ENCODE results near the gene ANAPC13. TPM values are rescaled to one million over a fixed set of nuclear protein-coding genes. Genes with fewer than 3 reads are reported as not detected.

ANAPC13 gene
- total RNA-seq, 2 experiments from 2014 or later, result 33.5 to 34.3 TPM

DNA sequence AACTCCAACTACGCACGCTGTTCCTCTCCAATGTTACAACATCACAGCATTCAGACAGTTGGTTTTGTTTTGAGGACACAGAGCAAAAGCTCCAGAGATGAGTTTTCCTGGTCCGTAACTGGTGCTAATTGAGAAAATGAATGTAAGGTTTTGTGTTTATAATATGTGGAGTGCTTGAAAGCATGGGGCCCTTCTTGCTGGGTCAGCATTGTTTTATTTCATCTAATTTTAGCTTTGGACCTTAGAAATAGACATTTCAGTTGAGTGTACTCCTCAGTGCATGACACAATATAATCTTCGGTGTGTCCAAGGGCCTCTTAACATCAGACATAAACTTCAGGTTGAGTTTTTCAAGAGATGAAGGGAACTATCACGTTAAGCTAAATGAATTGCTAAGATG, 37.1 kb downstream of the ANAPC13 start:
- Mint-ChIP-seq H3K27ac (no peak overlapping the region), H3K9me3 (peaks cover 9% of the 10 kb centered on the region), H3K27me3 (peaks cover 14% of the 10 kb centered on the region), H3K4me3 (no peak overlapping the region), H3K4me1 (no peaks in the 10 kb centered on the region), H3K36me3 (no peaks in the 10 kb centered on the region)
- DNase-seq, result no peak

DNA sequence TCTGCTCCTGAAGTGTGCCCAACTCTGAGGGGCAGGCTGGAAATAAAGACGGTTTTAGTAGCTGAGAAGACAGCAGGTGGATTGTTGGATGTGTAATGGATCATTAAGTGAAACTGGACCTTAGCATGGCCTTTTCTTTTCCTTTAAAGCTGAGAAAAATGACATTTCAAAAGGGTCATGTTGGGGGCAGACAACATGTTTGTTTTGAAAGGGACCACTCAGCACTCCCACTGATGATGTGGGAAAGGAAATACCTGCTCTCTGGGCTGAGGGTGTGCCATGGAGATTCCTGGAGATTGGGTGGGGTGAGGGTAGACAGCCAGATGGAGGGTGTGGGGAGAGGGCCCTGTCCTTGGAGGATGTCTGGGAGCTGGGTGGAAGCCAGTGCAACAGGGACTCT, 38.4 kb downstream of the ANAPC13 start:
- Mint-ChIP-seq H3K4me1 (no peaks in the 10 kb centered on the region), H3K27me3 (peaks cover 14% of the 10 kb centered on the region), H3K27ac (no peak overlapping the region), H3K9me3 (peaks cover 9% of the 10 kb centered on the region), H3K4me3 (no peak overlapping the region), H3K36me3 (no peaks in the 10 kb centered on the region)
- DNase-seq, result no peak

DNA sequence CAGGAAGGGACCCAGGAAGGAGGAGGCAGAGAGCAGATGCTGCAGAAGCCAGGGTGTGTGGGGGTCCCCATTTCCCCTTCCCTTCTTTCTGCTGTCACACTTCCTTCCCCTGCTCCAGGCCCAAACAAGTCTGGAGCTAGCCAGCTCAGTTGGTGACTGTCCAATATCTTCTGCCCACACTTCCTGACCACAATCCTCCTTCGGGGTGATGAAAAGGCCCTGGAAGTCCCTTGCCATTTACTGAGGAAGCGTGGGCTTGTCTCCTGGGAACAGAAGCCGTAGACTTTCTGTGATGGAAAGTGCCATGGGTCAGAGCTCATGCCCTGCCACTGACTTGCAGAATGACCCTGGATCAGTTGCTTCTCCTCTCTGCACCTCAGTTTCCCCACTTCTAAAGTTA, 39.0 kb downstream of the ANAPC13 start:
- H3K4me3 Mint-ChIP-seq, result no peak overlapping the region
- no peak for DNase-seq
- no peaks in the 10 kb centered on the region for H3K36me3 Mint-ChIP-seq
- H3K9me3 Mint-ChIP-seq, result peaks cover 9% of the 10 kb centered on the region
- no peak overlapping the region for H3K27ac Mint-ChIP-seq
- H3K4me1 Mint-ChIP-seq, result no peaks in the 10 kb centered on the region
- peaks cover 14% of the 10 kb centered on the region for H3K27me3 Mint-ChIP-seq

DNA sequence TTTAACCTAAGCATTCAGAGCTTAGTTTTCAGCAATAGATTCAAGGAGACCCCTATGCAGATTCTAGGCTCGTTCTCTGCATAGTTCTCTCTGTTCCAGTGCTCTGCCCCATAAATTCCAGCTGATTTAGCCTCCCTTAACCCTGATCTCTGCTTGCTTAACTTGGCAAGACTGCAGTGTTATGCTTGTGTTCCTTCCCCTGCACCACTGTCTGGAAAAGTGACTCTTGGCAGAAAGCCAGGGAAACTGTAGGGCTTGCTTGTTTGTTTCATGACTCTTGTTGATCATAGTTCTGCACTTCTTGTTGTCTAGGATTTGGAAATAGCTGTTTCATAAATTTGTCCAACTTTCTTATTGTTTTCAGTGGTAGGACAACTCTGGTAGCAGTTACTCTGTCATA, 40.1 kb downstream of the ANAPC13 start:
- no peak overlapping the region for H3K4me3 Mint-ChIP-seq
- DNase-seq, result no peak
- H3K27ac Mint-ChIP-seq, result no peak overlapping the region
- H3K27me3 Mint-ChIP-seq, result peaks cover 17% of the 10 kb centered on the region
- H3K36me3 Mint-ChIP-seq, result no peaks in the 10 kb centered on the region
- H3K9me3 Mint-ChIP-seq, result peaks cover 9% of the 10 kb centered on the region
- no peaks in the 10 kb centered on the region for H3K4me1 Mint-ChIP-seq

DNA sequence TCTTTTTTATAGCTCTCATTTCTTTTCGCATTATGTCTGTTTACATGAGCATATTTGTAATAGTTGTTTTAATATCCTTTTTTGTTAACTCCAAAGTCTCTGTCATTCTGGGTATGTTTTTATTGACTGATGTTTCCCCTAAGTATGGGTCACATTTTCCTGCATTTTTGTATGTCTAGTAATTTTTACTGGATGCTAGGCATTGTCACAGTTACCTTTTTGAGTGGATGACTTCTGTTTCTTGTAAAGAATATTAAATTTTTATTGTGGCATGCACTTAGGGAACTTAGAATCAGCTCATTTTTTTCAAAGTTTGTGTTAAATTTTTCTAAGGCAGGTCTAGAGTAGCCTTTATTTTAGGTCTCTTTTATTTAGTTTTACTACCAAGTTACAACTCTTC, 40.7 kb downstream of the ANAPC13 start:
- H3K36me3 Mint-ChIP-seq, result no peaks in the 10 kb centered on the region
- peaks cover 9% of the 10 kb centered on the region for H3K9me3 Mint-ChIP-seq
- no peak for DNase-seq
- H3K4me1 Mint-ChIP-seq, result no peaks in the 10 kb centered on the region
- no peak overlapping the region for H3K4me3 Mint-ChIP-seq
- H3K27me3 Mint-ChIP-seq, result peaks cover 20% of the 10 kb centered on the region
- no peak overlapping the region for H3K27ac Mint-ChIP-seq

DNA sequence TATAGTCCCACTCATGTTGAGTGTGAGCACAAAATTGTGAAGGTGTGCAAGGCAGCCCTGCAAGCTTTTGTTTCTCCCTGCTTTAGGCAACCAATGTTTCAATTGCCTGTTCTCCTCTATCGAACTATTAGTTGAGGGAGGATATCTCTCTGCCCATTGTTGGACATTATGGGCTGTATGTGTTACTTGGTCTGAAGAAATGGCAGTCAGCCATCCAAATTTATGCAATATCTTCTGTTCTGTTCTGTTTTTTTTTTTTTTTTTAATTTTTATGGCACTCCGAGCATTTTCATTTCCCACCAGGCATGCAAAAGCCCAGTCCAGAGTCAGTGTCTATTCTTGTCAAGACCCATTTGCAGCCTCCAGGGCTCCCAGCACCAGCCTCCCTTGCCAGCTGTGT, 44.0 kb downstream of the ANAPC13 start:
- H3K27ac Mint-ChIP-seq, result no peak overlapping the region
- no peak for DNase-seq
- no peaks in the 10 kb centered on the region for H3K36me3 Mint-ChIP-seq
- peaks cover 9% of the 10 kb centered on the region for H3K9me3 Mint-ChIP-seq
- H3K4me3 Mint-ChIP-seq, result no peak overlapping the region
- peaks cover 20% of the 10 kb centered on the region for H3K27me3 Mint-ChIP-seq
- no peaks in the 10 kb centered on the region for H3K4me1 Mint-ChIP-seq

DNA sequence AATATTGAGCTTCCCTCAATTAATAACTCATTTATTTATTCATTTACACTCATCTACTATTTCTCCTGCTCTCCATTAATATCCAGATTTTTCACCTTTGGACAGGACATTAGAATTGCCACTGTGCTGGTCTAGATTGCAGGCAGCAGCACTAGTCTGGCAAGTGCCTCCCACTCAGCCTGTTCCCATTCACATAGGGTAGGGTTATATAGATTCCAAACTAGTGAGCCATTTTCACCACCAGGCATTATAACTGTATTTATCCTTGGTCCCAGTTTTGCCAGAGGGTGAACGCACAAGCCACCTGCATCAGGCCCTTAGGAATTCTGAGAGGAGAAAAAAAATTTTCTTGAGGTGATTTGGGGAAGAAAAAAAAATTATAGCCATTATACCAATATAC, 44.5 kb downstream of the ANAPC13 start:
- Mint-ChIP-seq H3K9me3 (peaks cover 9% of the 10 kb centered on the region), H3K27ac (no peak overlapping the region), H3K4me3 (no peak overlapping the region), H3K27me3 (peaks cover 19% of the 10 kb centered on the region), H3K36me3 (no peaks in the 10 kb centered on the region), H3K4me1 (no peaks in the 10 kb centered on the region)
- DNase-seq, result no peak

DNA sequence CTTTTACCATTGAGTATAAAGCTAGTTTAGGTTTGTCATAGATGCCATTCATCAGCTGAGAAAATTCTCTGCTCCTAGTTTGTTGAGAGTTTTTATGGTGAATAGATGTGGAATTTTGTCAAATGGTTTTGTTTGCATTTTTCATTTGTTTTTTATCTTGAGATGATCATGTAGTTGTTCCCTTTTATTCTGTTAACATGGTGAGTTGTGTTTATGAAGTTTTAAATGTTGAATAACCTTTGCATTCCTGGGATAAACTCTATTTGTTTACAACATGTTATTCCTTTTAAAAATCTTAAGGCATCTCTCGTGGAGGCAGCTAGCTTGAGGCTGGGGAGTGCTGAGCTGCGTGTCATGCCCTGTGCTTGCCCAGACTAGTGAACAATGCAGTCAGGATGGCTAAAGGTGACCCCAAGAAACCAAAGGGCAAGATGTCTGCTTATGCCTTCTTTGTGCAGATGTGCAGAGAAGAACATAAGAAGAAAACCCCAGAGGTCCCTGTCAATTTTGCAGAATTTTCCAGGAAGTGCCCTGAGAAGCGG, 48.5 kb downstream of the ANAPC13 start:
- no peaks in the 10 kb centered on the region for H3K36me3 Mint-ChIP-seq
- peaks cover 22% of the 10 kb centered on the region for H3K27me3 Mint-ChIP-seq
- H3K4me3 Mint-ChIP-seq, result no peak overlapping the region
- DNase-seq, result no peak
- H3K9me3 Mint-ChIP-seq, result no peaks in the 10 kb centered on the region
- H3K27ac Mint-ChIP-seq, result no peak overlapping the region
- no peaks in the 10 kb centered on the region for H3K4me1 Mint-ChIP-seq

DNA sequence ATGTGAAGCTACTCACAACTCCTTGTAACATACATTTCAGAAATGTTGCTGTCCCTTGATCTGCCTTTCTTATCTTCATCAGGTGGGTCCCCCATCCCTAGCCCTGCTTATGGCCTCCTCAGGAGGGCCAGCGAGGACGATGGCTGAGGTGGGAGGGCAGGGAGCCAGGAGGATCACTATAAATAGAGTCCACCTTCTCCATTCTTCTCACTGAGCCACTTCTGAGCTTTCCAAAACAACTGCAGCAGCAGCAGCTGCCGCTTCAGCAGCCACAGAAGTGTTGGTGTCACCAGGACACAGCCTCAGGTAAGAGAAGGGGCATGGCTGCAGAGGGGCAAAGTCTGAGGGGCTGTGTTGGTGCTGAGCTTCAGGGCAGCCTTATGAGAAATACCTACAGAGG, 53.5 kb downstream of the ANAPC13 start:
- no peaks in the 10 kb centered on the region for H3K4me1 Mint-ChIP-seq
- no peak for DNase-seq
- no peaks in the 10 kb centered on the region for H3K9me3 Mint-ChIP-seq
- no peak overlapping the region for H3K27ac Mint-ChIP-seq
- peaks cover 16% of the 10 kb centered on the region for H3K27me3 Mint-ChIP-seq
- no peaks in the 10 kb centered on the region for H3K36me3 Mint-ChIP-seq
- no peak overlapping the region for H3K4me3 Mint-ChIP-seq

DNA sequence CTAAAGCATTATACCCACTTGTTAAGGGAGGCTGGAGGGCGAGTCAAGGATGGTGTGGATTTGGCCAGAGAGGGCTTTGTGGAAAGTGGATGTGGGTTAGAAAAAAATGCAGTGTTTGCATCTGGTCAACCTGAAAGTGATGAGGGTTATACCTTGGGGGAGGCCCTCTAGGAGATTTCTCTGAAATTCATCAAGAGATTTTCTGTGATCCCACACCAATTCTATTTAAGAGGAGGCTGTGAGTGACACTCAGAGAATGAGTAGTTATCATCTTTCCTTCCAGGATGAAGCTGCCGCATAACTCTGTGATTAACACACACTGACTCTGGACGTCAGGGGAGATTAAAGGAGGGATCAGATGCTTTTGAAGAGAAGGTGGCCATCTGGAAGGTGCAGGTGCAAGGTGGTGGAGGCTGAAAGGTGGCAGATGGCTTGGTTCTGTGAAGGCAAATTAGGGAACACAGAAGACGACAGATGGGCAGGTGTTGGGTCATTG, 54.8 kb downstream of the ANAPC13 start:
- no peak for DNase-seq
- no peaks in the 10 kb centered on the region for H3K9me3 Mint-ChIP-seq
- H3K36me3 Mint-ChIP-seq, result no peaks in the 10 kb centered on the region
- H3K4me1 Mint-ChIP-seq, result no peaks in the 10 kb centered on the region
- H3K27ac Mint-ChIP-seq, result no peak overlapping the region
- H3K27me3 Mint-ChIP-seq, result peaks cover 9% of the 10 kb centered on the region
- no peak overlapping the region for H3K4me3 Mint-ChIP-seq

- Mint-ChIP-seq H3K27me3 (peaks cover 9% of the 10 kb centered on the region), H3K36me3 (no peaks in the 10 kb centered on the region), H3K9me3 (no peaks in the 10 kb centered on the region), H3K4me1 (no peaks in the 10 kb centered on the region), H3K27ac (no peak overlapping the region), H3K4me3 (no peak overlapping the region)
- DNase-seq, result no peak
Measured at GRCh38 chr3:134430174-134430573, 55.6 kb downstream of the ANAPC13 start.

- H3K9me3 Mint-ChIP-seq, result no peaks in the 10 kb centered on the region
- peaks cover 9% of the 10 kb centered on the region for H3K27me3 Mint-ChIP-seq
- no peak overlapping the region for H3K4me3 Mint-ChIP-seq
- H3K27ac Mint-ChIP-seq, result no peak overlapping the region
- no peaks in the 10 kb centered on the region for H3K4me1 Mint-ChIP-seq
- H3K36me3 Mint-ChIP-seq, result no peaks in the 10 kb centered on the region
- no peak for DNase-seq
Measured at GRCh38 chr3:134428401-134428800, 57.4 kb downstream of the ANAPC13 start.

Other genes starting within 250 kb of the ANAPC13 start
- 10 to 100 TPM; 18.7 to 21.0 TPM for gene RYK, start 235.1 kb downstream of the ANAPC13 start, total RNA-seq
- gene AMOTL2, start 111.5 kb downstream of the ANAPC13 start, total RNA-seq, result not detected
- 10 to 100 TPM; 21.8 to 22.0 TPM for gene CEP63, start 72 bp upstream of the ANAPC13 start, total RNA-seq
- not detected for gene KY, start 165.0 kb upstream of the ANAPC13 start, total RNA-seq